Measurements from ENCODE around the gene FGD3.

GRCh38 chr9:93035821-93036351 lies 88.6 kb downstream of the FGD3 start:
- TF ChIP-seq POLR2A (IDR thresholded peaks at IDR 0.05) (no peak), CTCF (IDR thresholded peaks at IDR 0.05) (no peak)
